ENCODE results near the gene TAF3.

The TAF3 gene

GRCh38 chr10:7932301-7933036 lies 114.2 kb downstream of the TAF3 start:
- no peak for DNase-seq (ENCODE audit: low read depth in 2 of 2)

- no peak for DNase-seq (ENCODE audit: low read depth in 2 of 2)
Measured at GRCh38 chr10:7933262-7933661, 115.0 kb downstream of the TAF3 start.

- DNase-seq (ENCODE audit: low read depth in 2 of 2): no peak
Measured at GRCh38 chr10:7933757-7934156, 115.5 kb downstream of the TAF3 start.

GRCh38 chr10:7937315-7937945 lies 119.1 kb downstream of the TAF3 start:
- DNase-seq (ENCODE audit: low read depth in 2 of 2): no peak

- no peak for DNase-seq (ENCODE audit: low read depth in 2 of 2)
Measured at GRCh38 chr10:7941576-7941975, 123.3 kb downstream of the TAF3 start.

- no peak for DNase-seq (ENCODE audit: low read depth in 2 of 2)
Measured at GRCh38 chr10:7942316-7942715, 124.0 kb downstream of the TAF3 start.

GRCh38 chr10:7942859-7943258 lies 124.6 kb downstream of the TAF3 start:
- no peak for DNase-seq (ENCODE audit: low read depth in 2 of 2)

GRCh38 chr10:7944215-7944480 lies 125.8 kb downstream of the TAF3 start:
- DNase-seq (ENCODE audit: low read depth in 2 of 2): no peak

GRCh38 chr10:7944537-7944936 lies 126.2 kb downstream of the TAF3 start:
- no peak for DNase-seq (ENCODE audit: low read depth in 2 of 2)

- no peak for DNase-seq (ENCODE audit: low read depth in 2 of 2)
Measured at GRCh38 chr10:7945034-7945433, 126.7 kb downstream of the TAF3 start.

- no peak for DNase-seq (ENCODE audit: low read depth in 2 of 2)
Measured at GRCh38 chr10:7945469-7946187, 127.3 kb downstream of the TAF3 start.

GRCh38 chr10:7948371-7949000 lies 130.2 kb downstream of the TAF3 start:
- no peak for DNase-seq (ENCODE audit: low read depth in 2 of 2)

GRCh38 chr10:7950981-7951847 lies 132.9 kb downstream of the TAF3 start:
- DNase-seq (ENCODE audit: low read depth in 2 of 2): no peak

GRCh38 chr10:7952266-7952665 lies 134.0 kb downstream of the TAF3 start:
- no peak for DNase-seq (ENCODE audit: low read depth in 2 of 2)

- no peak for DNase-seq (ENCODE audit: low read depth in 2 of 2)
Measured at GRCh38 chr10:7953447-7953846, 135.1 kb downstream of the TAF3 start.

- no peak for DNase-seq (ENCODE audit: low read depth in 2 of 2)
Measured at GRCh38 chr10:7955446-7955845, 137.1 kb downstream of the TAF3 start.

- no peak for DNase-seq (ENCODE audit: low read depth in 2 of 2)
Measured at GRCh38 chr10:7956508-7956907, 138.2 kb downstream of the TAF3 start.

- no peak for DNase-seq (ENCODE audit: low read depth in 2 of 2)
Measured at GRCh38 chr10:7957591-7957990, 139.3 kb downstream of the TAF3 start.

GRCh38 chr10:7958442-7958841 lies 140.1 kb downstream of the TAF3 start:
- DNase-seq (ENCODE audit: low read depth in 2 of 2): no peak

- no peak for DNase-seq (ENCODE audit: low read depth in 2 of 2)
Measured at GRCh38 chr10:7960108-7960507, 141.8 kb downstream of the TAF3 start.

- DNase-seq (ENCODE audit: low read depth in 2 of 2): no peak
Measured at GRCh38 chr10:7962592-7962991, 144.3 kb downstream of the TAF3 start.

- no peak for DNase-seq (ENCODE audit: low read depth in 2 of 2)
Measured at GRCh38 chr10:7965457-7965856, 147.2 kb downstream of the TAF3 start.

Measured in stimulated activated CD4-positive, alpha-beta T cell treated with anti-CD3 and anti-CD28 coated beads, Interleukin-1b, Interleukin-23, amount 100 ng/mL, for 1 hour (primary cell).